Lower lobe of right lung (tissue), 2 donors: ENCODE measurements around the gene MPZL1. TPM values are rescaled to one million over a fixed set of nuclear protein-coding genes. Genes with fewer than 3 reads are reported as not detected.
"Not testable (repeated sequence)": the region's sequence is repeated elsewhere in the genome, so short reads cannot be mapped to it uniquely, and the experiment has no call there.

Experiments used
- ATAC-seq, 2 donors: fragments of 200-7000 bp; cut with Tn5 transposase; one replicate each; pipeline ENCODE4 v1.9.1; 2020 to 2022; ENCODE audit warnings: mild to moderate bottlenecking in 2 of 2, moderate library complexity in 2 of 2
- DNase-seq: peaks from one replicate; pipeline ENCODE4 v3.0.0-alpha.2; 2020
- H3K27ac ChIP-seq: fragments of 200-600 bp; one replicate; pipeline ENCODE4 v1.8.0; 2022
- H3K27me3 ChIP-seq: fragments of 200-600 bp; one replicate; pipeline ENCODE4 v1.8.0; 2022; ENCODE audit warnings: low read depth
- H3K36me3 ChIP-seq: fragments of 200-600 bp; one replicate; pipeline ENCODE4 v1.8.0; 2022; ENCODE audit warnings: mild to moderate bottlenecking
- H3K4me1 ChIP-seq: fragments of 200-600 bp; one replicate; pipeline ENCODE4 v1.8.0; 2022
- H3K4me3 ChIP-seq: fragments of 200-600 bp; one replicate; pipeline ENCODE4 v1.8.0; 2022; ENCODE audit warnings: mild to moderate bottlenecking
- H3K9me3 ChIP-seq: fragments of 200-600 bp; one replicate; pipeline ENCODE4 v1.8.0; 2022
- CTCF ChIP-seq: fragments of 200-600 bp; IDR thresholded peaks from one replicate; pipeline ENCODE4 v1.8.0; 2022; ENCODE audit warnings: antibody characterized with exemption, mild to moderate bottlenecking
- intact Hi-C: fragments of 100-400 bp; cut with DNase I; formaldehyde crosslinking; loops from one replicate; pipeline ENCODE4 v1.11.0; 2022
- total RNA-seq: library from RNA; stranded (reverse); fragmentation: NEBNext Ultra II Directional; extraction: Animal tissue kit (Norgen Biotek cat#: 25700); gene quantifications from one replicate; pipeline ENCODE4 v1.2.1, GENCODE V29; 2021
- donor health status: DM: no; HTN: yes; CAD: no; lungs with severe emphysema.

Gene MPZL1
- total RNA-seq, 1 donor from 2014 or later = 85.9 TPM

GRCh38 chr1:167737169-167737568 is 15.4 kb downstream of the MPZL1 start:
- Histone ChIP-seq H3K27ac (no peak overlapping the region), H3K4me1 (peaks cover 19% of the 10 kb centered on the region), H3K27me3 (no peaks in the 10 kb centered on the region), H3K4me3 (no peak overlapping the region), H3K9me3 (no peaks in the 10 kb centered on the region), H3K36me3 (no peaks in the 10 kb centered on the region)
- ATAC-seq = peak in 1 of 2 donors; percentile 27
- intact Hi-C loops = no loop called here
- TF ChIP-seq CTCF = no peak
- DNase-seq = no peak

- DNase-seq = no peak
- Histone ChIP-seq H3K27ac (no peak overlapping the region), H3K4me1 (peaks cover 21% of the 10 kb centered on the region), H3K4me3 (no peak overlapping the region), H3K9me3 (no peaks in the 10 kb centered on the region), H3K36me3 (no peaks in the 10 kb centered on the region), H3K27me3 (no peaks in the 10 kb centered on the region)
- no peak for TF ChIP-seq CTCF
- intact Hi-C loops = no loop called here
- ATAC-seq = no peak
These were observed 16.4 kb downstream of the MPZL1 start for GRCh38 chr1:167738158-167738557.

- peaks cover 21% of the 10 kb centered on the region for H3K4me1 ChIP-seq
- no peak for TF ChIP-seq CTCF
- intact Hi-C loops = no loop called here
- H3K27ac ChIP-seq = no peak overlapping the region
- no peaks in the 10 kb centered on the region for H3K27me3 ChIP-seq
- H3K9me3 ChIP-seq = no peaks in the 10 kb centered on the region
- no peak for ATAC-seq
- DNase-seq = no peak
- no peaks in the 10 kb centered on the region for H3K36me3 ChIP-seq
- no peak overlapping the region for H3K4me3 ChIP-seq
These were observed 18.0 kb downstream of the MPZL1 start for GRCh38 chr1:167739752-167740151.

GRCh38 chr1:167741103-167741502 is 19.3 kb downstream of the MPZL1 start:
- H3K27ac ChIP-seq, H3K4me3 ChIP-seq, DNase-seq, H3K27me3 ChIP-seq, H3K9me3 ChIP-seq, intact Hi-C loops, ATAC-seq, H3K36me3 ChIP-seq: not testable (repeated sequence)
- peaks cover 13% of the 10 kb centered on the region for H3K4me1 ChIP-seq

- intact Hi-C loops, ATAC-seq, H3K27me3 ChIP-seq, H3K27ac ChIP-seq, H3K4me3 ChIP-seq, DNase-seq, H3K9me3 ChIP-seq, H3K4me1 ChIP-seq, H3K36me3 ChIP-seq: not testable (repeated sequence)
These were observed 20.7 kb downstream of the MPZL1 start for GRCh38 chr1:167742392-167743057.

- Histone ChIP-seq H3K9me3 (no peaks in the 10 kb centered on the region), H3K4me1 (peaks cover 17% of the 10 kb centered on the region), H3K27ac (no peak overlapping the region), H3K4me3 (no peak overlapping the region), H3K27me3 (no peaks in the 10 kb centered on the region), H3K36me3 (no peaks in the 10 kb centered on the region)
- ATAC-seq = no peak
- intact Hi-C loops = no loop called here
- no peak for DNase-seq
- TF ChIP-seq CTCF = no peak
These were observed 23.1 kb downstream of the MPZL1 start for GRCh38 chr1:167744901-167745300.
